Activated naive CD8-positive, alpha-beta T cell treated with anti-CD3 and anti-CD28 coated beads, Interleukin-2, amount 50 U/mL, for 24 hours (primary cell): ENCODE data around the gene USP10.

ENCODE experiments used
- ATAC-seq: fragments of 150-1000 bp; cut with Tn5 transposase; one replicate; pipeline ENCODE4 v1.10.0; 2021
- DNase-seq: peaks from one replicate; pipeline ENCODE4 v3.0.0; 2021
- H3K27ac Mint-ChIP-seq: one replicate; pipeline ENCODE4 v1.8.0; 2021; ENCODE audit warnings: mild to moderate bottlenecking, mixed read lengths
- H3K27me3 Mint-ChIP-seq: one replicate; pipeline ENCODE4 v1.8.0; 2021; ENCODE audit warnings: mixed read lengths
- H3K36me3 Mint-ChIP-seq: one replicate; pipeline ENCODE4 v1.8.0; 2021; ENCODE audit warnings: low read depth, mixed read lengths
- H3K4me1 Mint-ChIP-seq: one replicate; pipeline ENCODE4 v1.8.0; 2021; ENCODE audit warnings: mixed read lengths
- H3K4me3 Mint-ChIP-seq: one replicate; pipeline ENCODE4 v1.8.0; 2021; ENCODE audit warnings: mild to moderate bottlenecking, moderate library complexity, mixed read lengths
- H3K9me3 Mint-ChIP-seq: one replicate; pipeline ENCODE4 v1.8.0; 2021; ENCODE audit warnings: mixed read lengths

Gene USP10

GRCh38 chr16:84663433-84664101 is 36.2 kb upstream of the USP10 start:
- Mint-ChIP-seq H3K9me3 (no peaks in the 10 kb centered on the region), H3K4me3 (no peak overlapping the region), H3K27ac (no peak overlapping the region), H3K4me1 (peaks cover 10% of the 10 kb centered on the region), H3K27me3 (no peaks in the 10 kb centered on the region), H3K36me3 (peaks cover 24% of the 10 kb centered on the region)
- ATAC-seq (no peak), DNase-seq (no peak)

GRCh38 chr16:84665359-84665758 is 34.4 kb upstream of the USP10 start:
- Mint-ChIP-seq H3K9me3 (no peaks in the 10 kb centered on the region), H3K27ac (no peak overlapping the region), H3K4me1 (peaks cover 10% of the 10 kb centered on the region), H3K36me3 (peaks cover 16% of the 10 kb centered on the region), H3K4me3 (no peak overlapping the region), H3K27me3 (no peaks in the 10 kb centered on the region)
- DNase-seq, result no peak
- no peak for ATAC-seq

DNA sequence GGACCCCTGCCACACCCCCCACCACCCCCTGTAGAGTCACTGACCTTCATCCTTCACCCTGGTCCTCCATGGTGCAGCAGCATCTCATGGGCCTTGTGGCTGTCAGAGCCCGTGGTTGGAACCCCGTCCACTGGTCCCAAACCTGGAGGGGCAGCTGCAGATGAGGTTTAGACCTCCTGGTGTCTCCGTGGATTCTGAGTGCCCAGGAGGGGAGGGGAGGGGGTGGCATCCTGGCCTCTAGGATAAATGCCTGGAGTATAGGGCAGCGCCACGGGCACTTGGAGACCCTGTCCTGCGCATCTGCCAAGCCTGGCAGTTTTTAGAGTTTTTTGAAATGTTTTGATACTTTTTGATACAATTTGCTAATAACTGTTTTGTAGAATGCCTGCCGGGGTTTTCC is 34.0 kb upstream of the USP10 start:
- H3K27ac Mint-ChIP-seq, result no peak overlapping the region
- ATAC-seq, result no peak
- H3K36me3 Mint-ChIP-seq, result peaks cover 15% of the 10 kb centered on the region
- H3K4me1 Mint-ChIP-seq, result peaks cover 10% of the 10 kb centered on the region
- H3K27me3 Mint-ChIP-seq, result no peaks in the 10 kb centered on the region
- no peaks in the 10 kb centered on the region for H3K9me3 Mint-ChIP-seq
- DNase-seq, result no peak
- no peak overlapping the region for H3K4me3 Mint-ChIP-seq

DNA sequence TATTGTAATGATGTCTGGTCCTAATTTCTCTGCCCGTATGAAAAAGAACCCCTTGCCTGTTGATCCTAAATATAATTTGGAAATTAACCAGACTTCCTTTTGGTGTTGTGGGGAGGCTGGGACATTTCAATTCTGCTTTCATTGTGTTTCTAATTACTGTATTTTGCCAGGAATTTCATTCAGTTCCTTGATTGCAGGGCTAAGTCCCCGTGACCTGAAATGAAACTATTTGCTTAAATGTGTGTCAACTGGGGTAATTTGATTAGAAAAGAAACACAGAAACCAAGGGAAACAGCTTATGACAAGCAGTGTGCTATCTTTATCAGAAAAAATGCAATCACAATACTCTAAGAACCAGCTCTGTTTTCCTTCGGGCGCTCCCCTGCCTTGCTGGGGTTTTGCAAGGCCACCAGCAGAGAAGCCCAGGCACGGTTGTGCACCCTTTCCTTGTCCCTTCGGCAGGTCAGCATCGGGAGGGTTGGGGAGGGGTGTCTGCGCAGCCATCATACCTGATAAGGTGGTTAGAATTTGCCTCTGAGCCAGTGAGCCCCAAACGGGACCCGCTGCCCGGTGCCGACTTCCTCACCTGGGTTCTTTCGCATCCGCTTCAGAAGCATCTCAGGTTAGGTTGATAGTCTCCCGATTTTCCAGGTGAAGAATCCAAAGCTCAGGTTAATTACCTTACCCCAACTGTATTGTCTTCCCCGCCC is 32.0 kb upstream of the USP10 start:
- no peaks in the 10 kb centered on the region for H3K9me3 Mint-ChIP-seq
- no peak overlapping the region for H3K27ac Mint-ChIP-seq
- peaks cover 7% of the 10 kb centered on the region for H3K36me3 Mint-ChIP-seq
- peaks cover 14% of the 10 kb centered on the region for H3K4me1 Mint-ChIP-seq
- H3K4me3 Mint-ChIP-seq, result no peak overlapping the region
- no peak for ATAC-seq
- DNase-seq, result no peak
- no peaks in the 10 kb centered on the region for H3K27me3 Mint-ChIP-seq

- ATAC-seq, result no peak
- H3K9me3 Mint-ChIP-seq, result no peaks in the 10 kb centered on the region
- H3K36me3 Mint-ChIP-seq, result no peaks in the 10 kb centered on the region
- no peaks in the 10 kb centered on the region for H3K27me3 Mint-ChIP-seq
- peaks cover 12% of the 10 kb centered on the region for H3K4me1 Mint-ChIP-seq
- H3K27ac Mint-ChIP-seq, result no peak overlapping the region
- no peak for DNase-seq
- no peak overlapping the region for H3K4me3 Mint-ChIP-seq
These were observed 29.7 kb upstream of the USP10 start for GRCh38 chr16:84670063-84670462.

- Mint-ChIP-seq H3K9me3 (no peaks in the 10 kb centered on the region), H3K27me3 (no peaks in the 10 kb centered on the region), H3K36me3 (no peaks in the 10 kb centered on the region), H3K4me1 (peaks cover 8% of the 10 kb centered on the region), H3K4me3 (no peak overlapping the region), H3K27ac (no peak overlapping the region)
- DNase-seq (peak; percentile 88), ATAC-seq (peak; percentile 83)
These were observed 27.3 kb upstream of the USP10 start for GRCh38 chr16:84672276-84673202.

GRCh38 chr16:84673203-84673535 is 26.6 kb upstream of the USP10 start:
- DNase-seq (no peak), ATAC-seq (peak; percentile 26)
- H3K27ac Mint-ChIP-seq, result no peak overlapping the region
- H3K36me3 Mint-ChIP-seq, result no peaks in the 10 kb centered on the region
- H3K9me3 Mint-ChIP-seq, result no peaks in the 10 kb centered on the region
- no peak overlapping the region for H3K4me3 Mint-ChIP-seq
- H3K27me3 Mint-ChIP-seq, result no peaks in the 10 kb centered on the region
- H3K4me1 Mint-ChIP-seq, result peaks cover 8% of the 10 kb centered on the region

GRCh38 chr16:84673561-84673960 is 26.2 kb upstream of the USP10 start:
- H3K27ac Mint-ChIP-seq, result no peak overlapping the region
- ATAC-seq (no peak), DNase-seq (no peak)
- H3K4me1 Mint-ChIP-seq, result peaks cover 8% of the 10 kb centered on the region
- no peaks in the 10 kb centered on the region for H3K36me3 Mint-ChIP-seq
- no peaks in the 10 kb centered on the region for H3K9me3 Mint-ChIP-seq
- H3K27me3 Mint-ChIP-seq, result no peaks in the 10 kb centered on the region
- no peak overlapping the region for H3K4me3 Mint-ChIP-seq

GRCh38 chr16:84675423-84675822 is 24.4 kb upstream of the USP10 start:
- H3K4me1 Mint-ChIP-seq, result peaks cover 8% of the 10 kb centered on the region
- H3K27ac Mint-ChIP-seq, result no peak overlapping the region
- H3K36me3 Mint-ChIP-seq, result no peaks in the 10 kb centered on the region
- no peak for DNase-seq
- no peaks in the 10 kb centered on the region for H3K27me3 Mint-ChIP-seq
- ATAC-seq, result no peak
- no peak overlapping the region for H3K4me3 Mint-ChIP-seq
- H3K9me3 Mint-ChIP-seq, result no peaks in the 10 kb centered on the region

DNA sequence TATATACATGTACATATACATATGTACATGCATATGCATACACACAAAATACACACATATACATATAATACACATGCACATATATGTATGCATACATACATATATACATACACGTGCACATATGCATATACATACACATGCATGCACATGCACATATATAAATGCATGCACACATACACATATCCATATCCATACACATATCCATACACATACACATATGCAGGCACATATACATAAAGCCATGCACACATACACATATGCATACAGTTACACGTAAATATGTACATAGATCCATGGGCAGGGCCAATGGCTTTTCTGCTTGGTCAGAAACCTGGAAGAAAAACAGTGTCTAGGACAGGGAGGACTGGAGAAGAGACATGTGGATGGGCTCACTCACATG is 23.9 kb upstream of the USP10 start:
- ATAC-seq, result no peak
- Mint-ChIP-seq H3K27ac (no peak overlapping the region), H3K4me3 (no peak overlapping the region)

DNA sequence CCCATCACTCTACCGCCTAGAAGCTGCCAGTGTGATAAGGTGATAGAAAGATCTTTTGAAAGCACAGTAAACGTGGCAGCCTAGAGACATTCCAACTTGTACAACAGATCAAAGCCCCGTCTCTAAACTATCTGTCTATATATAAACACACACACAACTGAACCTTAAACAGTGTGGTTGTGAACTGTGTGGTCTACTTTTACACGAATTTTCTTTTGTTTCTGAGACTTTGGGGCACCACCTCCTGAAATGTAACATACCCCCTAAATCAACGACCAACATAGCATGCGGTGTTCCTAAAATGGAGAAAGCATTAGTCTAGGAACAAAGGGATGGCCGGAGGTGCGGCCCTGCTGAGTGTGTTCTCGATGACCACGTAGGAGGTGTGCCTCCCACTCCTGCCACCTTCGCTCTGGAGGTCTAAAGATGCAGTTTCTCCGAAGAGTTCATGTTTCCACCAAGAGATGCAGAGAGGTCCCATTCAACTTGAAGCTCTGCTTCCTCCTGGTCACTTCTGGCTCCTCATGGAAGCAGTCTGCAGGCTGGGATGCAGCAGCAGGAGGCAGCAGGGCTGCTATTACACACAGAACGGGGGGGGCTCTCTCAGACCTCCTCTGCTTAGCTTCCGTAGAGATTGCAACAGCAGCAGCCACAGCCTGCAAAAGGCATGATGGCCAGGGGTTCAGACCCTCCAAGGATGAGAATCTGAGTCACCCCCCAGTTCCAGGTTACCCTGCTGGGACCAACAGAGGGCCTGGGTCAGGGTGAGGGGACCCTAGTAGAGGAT is 22.6 kb upstream of the USP10 start:
- ATAC-seq (no peak), DNase-seq (no peak)
- H3K36me3 Mint-ChIP-seq, result no peaks in the 10 kb centered on the region
- H3K4me3 Mint-ChIP-seq, result no peak overlapping the region
- H3K27me3 Mint-ChIP-seq, result no peaks in the 10 kb centered on the region
- no peak overlapping the region for H3K27ac Mint-ChIP-seq
- peaks cover 5% of the 10 kb centered on the region for H3K4me1 Mint-ChIP-seq
- H3K9me3 Mint-ChIP-seq, result no peaks in the 10 kb centered on the region

More for the DNA sequence above, 23.9 kb upstream of the USP10 start:
- DNase-seq, result no peak
- no peaks in the 10 kb centered on the region for H3K27me3 Mint-ChIP-seq
- H3K4me1 Mint-ChIP-seq, result peaks cover 8% of the 10 kb centered on the region
- no peaks in the 10 kb centered on the region for H3K9me3 Mint-ChIP-seq
- no peaks in the 10 kb centered on the region for H3K36me3 Mint-ChIP-seq

DNA sequence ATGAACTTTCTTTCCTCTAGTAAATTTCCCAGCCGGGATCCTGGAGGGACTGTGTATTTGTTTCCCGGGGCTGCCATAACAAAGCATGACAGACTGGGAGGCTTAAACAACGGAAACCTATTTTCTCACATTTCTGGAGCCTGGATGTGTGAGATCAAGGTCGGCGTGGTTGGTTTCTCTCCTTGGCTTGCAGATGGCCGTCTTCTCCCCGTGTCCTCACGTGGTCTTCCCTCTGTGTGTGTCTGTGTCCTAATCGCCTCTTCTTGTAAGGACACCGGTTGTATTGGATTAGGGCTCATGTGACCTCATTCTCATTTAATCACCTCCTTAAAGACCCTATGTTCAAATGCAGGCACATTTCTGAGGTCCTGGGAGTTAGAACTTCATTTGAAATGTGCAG is 22.0 kb upstream of the USP10 start:
- H3K27me3 Mint-ChIP-seq, result no peaks in the 10 kb centered on the region
- ATAC-seq (no peak), DNase-seq (no peak)
- no peaks in the 10 kb centered on the region for H3K9me3 Mint-ChIP-seq
- H3K36me3 Mint-ChIP-seq, result no peaks in the 10 kb centered on the region
- H3K27ac Mint-ChIP-seq, result no peak overlapping the region
- H3K4me3 Mint-ChIP-seq, result no peak overlapping the region
- H3K4me1 Mint-ChIP-seq, result peaks cover 4% of the 10 kb centered on the region

DNA sequence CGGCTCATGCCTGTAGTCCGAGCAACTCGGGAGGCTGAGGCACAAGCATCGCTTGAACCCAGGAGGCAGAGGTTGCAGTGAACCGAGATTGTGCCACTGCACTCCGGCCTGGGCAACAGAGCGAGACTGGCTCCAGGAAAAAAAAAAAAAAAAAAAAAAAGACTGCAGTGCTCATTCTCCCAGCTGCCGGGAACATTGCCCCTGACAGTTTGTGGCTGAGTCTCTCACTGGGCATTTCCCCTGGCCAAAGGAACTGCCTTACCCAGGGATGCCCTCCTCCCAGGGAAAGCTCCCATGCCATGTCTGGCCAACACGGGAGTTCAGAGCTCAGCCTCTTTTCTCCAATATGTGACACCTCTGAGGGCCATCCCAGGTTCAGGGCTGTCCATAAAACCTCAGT is 21.3 kb upstream of the USP10 start:
- ATAC-seq, result no peak
- no peak overlapping the region for H3K4me3 Mint-ChIP-seq
- H3K9me3 Mint-ChIP-seq, result no peaks in the 10 kb centered on the region
- DNase-seq, result no peak
- H3K36me3 Mint-ChIP-seq, result no peaks in the 10 kb centered on the region
- no peak overlapping the region for H3K27ac Mint-ChIP-seq
- H3K4me1 Mint-ChIP-seq, result no peaks in the 10 kb centered on the region
- H3K27me3 Mint-ChIP-seq, result no peaks in the 10 kb centered on the region

DNA sequence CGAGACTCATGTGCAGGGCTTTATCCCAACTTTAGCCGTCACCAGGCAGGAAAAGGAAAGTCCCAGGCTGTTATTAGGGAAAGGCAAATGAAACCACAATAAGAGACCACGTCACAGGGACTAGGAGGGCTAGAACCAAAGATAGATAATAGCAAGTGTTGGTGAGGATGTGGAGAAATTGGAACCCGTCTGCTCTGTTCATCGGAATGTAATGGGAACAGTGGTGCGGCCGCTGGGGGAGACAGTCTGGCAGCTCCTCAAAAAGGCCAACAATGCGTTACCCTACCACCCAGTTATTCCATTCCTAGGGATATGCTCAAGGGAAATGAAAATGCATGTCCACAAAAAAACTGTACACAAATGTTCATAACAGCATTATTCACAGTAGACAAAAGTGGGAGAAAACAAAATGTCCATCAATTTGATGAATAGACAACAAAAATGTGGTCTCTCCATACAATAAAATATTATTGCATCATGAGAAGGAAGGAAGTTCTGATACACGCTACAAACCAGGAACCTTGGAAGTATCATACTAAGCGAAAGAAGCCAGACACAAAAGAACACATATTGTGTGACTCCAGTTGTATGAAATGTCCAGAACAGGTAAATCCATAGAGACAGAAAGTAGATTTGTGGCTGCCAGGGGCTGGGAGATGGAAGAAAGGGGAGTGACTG is 19.5 kb upstream of the USP10 start:
- H3K4me1 Mint-ChIP-seq, result no peaks in the 10 kb centered on the region
- peaks cover 8% of the 10 kb centered on the region for H3K27me3 Mint-ChIP-seq
- H3K36me3 Mint-ChIP-seq, result no peaks in the 10 kb centered on the region
- no peaks in the 10 kb centered on the region for H3K9me3 Mint-ChIP-seq
- DNase-seq (no peak), ATAC-seq (no peak)
- H3K4me3 Mint-ChIP-seq, result no peak overlapping the region
- H3K27ac Mint-ChIP-seq, result no peak overlapping the region
